HAP-1 (cell line): ENCODE results near the gene CDKN2D.

ENCODE experiments used
- DNase-seq, 2 experiments: peaks; one replicate each; pipeline ENCODE4 v3.0.0-alpha.2; 2016 to 2020; ENCODE audit warnings: low spot score in 2 of 2
- H3K27me3 ChIP-seq: fragments of 250-450 bp; sonication (Bioruptor Pico); 2 replicates; pipeline ENCODE4 v1.5.1; 2020; ENCODE audit warnings: low read depth, mild to moderate bottlenecking, moderate library complexity
- H3K36me3 ChIP-seq: fragments of 250-450 bp; sonication (Bioruptor Pico); replicated peaks from 2 replicates; pipeline ENCODE4 v1.5.1; 2020; ENCODE audit warnings: mild to moderate bottlenecking
- H3K4me1 ChIP-seq: fragments of 250-450 bp; sonication (Bioruptor Pico); 2 replicates; pipeline ENCODE4 v1.5.1; 2020; ENCODE audit warnings: mild to moderate bottlenecking
- H3K4me3 ChIP-seq: fragments of 250-450 bp; sonication (Bioruptor Pico); 2 replicates; pipeline ENCODE4 v1.5.1; 2020; ENCODE audit warnings: mild to moderate bottlenecking, moderate library complexity
- H3K9me3 ChIP-seq: fragments of 250-450 bp; sonication (Bioruptor Pico); 2 replicates; pipeline ENCODE4 v1.5.1; 2020; ENCODE audit warnings: mild to moderate bottlenecking, moderate library complexity
- in situ Hi-C: fragments of 300-500 bp; cut with MboI; formaldehyde crosslinking; loops from 3 replicates; pipeline ENCODE4 v1.14.3; 2020; ENCODE audit warnings: low sequenced_read_pairs, inconsistent platforms, mixed read lengths

Gene CDKN2D

DNA sequence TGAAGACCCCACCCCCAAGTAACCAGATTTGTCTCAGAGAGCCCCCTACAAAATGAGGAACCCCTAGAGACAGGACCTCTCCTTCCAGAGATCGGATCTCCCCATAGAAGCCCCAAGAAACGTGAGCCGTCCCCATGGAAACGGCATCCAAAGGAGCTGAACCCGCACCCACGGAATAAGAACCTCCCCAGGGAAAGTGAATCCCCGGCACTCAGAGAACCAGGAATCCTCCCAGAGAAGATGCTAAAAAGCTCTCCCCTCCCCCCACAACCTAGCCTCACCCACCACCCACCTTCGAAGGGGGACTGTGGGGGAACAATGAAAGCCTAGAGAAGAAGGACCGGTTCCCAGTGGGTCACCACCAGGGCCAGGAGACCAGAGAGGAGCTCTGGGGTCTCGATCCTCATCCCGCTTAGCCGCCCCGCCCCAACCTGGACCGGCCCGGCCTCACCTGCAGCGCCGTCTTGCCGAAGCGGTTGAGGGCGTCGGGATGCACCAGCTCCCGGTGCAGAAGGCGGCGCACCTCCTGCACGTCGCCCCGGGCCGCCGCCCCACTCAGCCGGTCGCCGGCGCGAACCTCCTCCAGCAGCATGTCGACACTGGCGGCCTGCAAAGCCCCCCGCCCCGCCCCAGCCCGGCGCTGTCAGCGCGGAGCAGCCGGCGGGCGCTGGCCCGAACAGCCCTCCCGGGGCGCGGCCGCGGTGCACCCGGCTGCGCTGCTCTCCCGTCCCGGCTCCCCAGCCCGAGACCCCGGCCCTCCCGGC, 535 bp downstream of the CDKN2D start:
- peak in 1 of 2 experiments; percentile 36 for DNase-seq
- peaks cover 24% of the 10 kb centered on the region for H3K4me1 ChIP-seq

DNA sequence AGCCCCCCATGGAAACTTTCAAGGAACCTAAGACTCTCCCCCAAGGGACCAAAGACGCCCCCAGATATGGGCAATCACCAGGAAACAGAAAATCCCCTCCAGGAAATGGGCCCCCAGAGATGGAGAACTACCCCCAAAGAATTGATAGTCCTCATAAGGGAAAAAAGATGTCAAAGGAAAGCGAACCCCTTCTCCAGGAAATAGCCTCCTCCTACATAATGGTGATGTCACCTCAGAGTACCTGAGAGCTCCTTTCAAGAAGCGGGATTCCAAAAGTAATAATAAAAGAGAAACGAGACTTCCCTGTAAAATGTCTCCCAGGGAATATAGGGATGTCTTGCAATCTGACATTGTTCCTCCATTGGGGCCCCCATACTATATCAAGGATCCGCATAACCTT, 1.1 kb downstream of the CDKN2D start:
- H3K36me3 ChIP-seq, result peaks cover 22% of the 10 kb centered on the region
- no peaks in the 10 kb centered on the region for H3K9me3 ChIP-seq
- H3K4me1 ChIP-seq, result peaks cover 24% of the 10 kb centered on the region
- H3K4me3 ChIP-seq, result peak overlapping the region; percentile 49
- no peaks in the 10 kb centered on the region for H3K27me3 ChIP-seq
- DNase-seq, result no peak
- in situ Hi-C loops, result no loop called here

More for the DNA sequence above, 535 bp downstream of the CDKN2D start:
- no peaks in the 10 kb centered on the region for H3K27me3 ChIP-seq
- in situ Hi-C loops, result no loop called here
- H3K9me3 ChIP-seq, result no peaks in the 10 kb centered on the region
- H3K36me3 ChIP-seq, result peaks cover 17% of the 10 kb centered on the region
- peak overlapping the region; percentile 49 for H3K4me3 ChIP-seq

GRCh38 chr19:10566658-10567410, 1.9 kb downstream of the CDKN2D start:
- H3K4me1 ChIP-seq, result peaks cover 18% of the 10 kb centered on the region
- no peaks in the 10 kb centered on the region for H3K27me3 ChIP-seq
- no peak overlapping the region for H3K4me3 ChIP-seq
- in situ Hi-C loops, result no loop called here
- no peak for DNase-seq
- peaks cover 26% of the 10 kb centered on the region for H3K36me3 ChIP-seq
- H3K9me3 ChIP-seq, result no peaks in the 10 kb centered on the region

- Histone ChIP-seq H3K4me1 (peaks cover 17% of the 10 kb centered on the region), H3K9me3 (no peaks in the 10 kb centered on the region), H3K36me3 (peaks cover 27% of the 10 kb centered on the region), H3K27me3 (no peaks in the 10 kb centered on the region), H3K4me3 (peak overlapping the region; percentile 94)
- in situ Hi-C loops, result no loop called here
- no peak for DNase-seq
These were observed 2.4 kb downstream of the CDKN2D start for GRCh38 chr19:10566408-10566657.

GRCh38 chr19:10565567-10566407, 3.0 kb downstream of the CDKN2D start, which contains the start of gene KRI1:
Gene KRI1, minus strand, starts transcription at chr19:10566010. Its CDS starts 11 bp downstream, at chr19:10565999.
- H3K4me1 ChIP-seq, result peaks cover 17% of the 10 kb centered on the region
- no peaks in the 10 kb centered on the region for H3K9me3 ChIP-seq
- H3K4me3 ChIP-seq, result peak within 1 kb of the TSS; percentile 94
- no peaks in the 10 kb centered on the region for H3K27me3 ChIP-seq
- peak; percentile 91 to 99 for DNase-seq
- peaks cover 33% of the 10 kb centered on the region for H3K36me3 ChIP-seq
- in situ Hi-C loops, result no loop called here

DNA sequence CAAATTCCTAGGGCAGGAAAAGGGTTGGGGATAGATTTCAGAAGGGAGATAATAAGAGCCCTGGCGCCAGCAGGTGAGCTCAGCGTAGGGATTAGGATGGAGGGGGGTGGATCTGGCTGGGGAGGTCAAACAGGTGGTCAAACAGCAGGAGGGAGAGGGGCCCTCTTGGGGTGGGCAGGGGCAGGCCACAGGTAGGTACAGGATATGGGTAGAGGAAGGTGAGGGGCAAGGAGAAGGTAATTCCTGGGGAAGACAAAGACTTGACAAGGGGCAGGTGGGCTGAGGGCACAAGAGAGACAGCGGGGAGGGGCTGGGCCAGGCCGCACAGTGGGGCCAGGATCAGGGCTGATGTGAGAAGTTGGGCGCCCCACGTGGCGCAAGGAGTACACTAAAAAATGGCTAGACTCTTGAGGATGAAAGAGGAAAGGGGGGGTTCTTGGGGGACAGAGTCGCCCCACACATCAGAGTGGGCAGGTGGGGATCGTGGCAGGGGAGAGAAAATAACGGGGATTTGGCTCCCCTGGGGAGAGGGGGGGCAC, 3.7 kb downstream of the CDKN2D start:
- Histone ChIP-seq H3K4me1 (peaks cover 17% of the 10 kb centered on the region), H3K36me3 (peaks cover 40% of the 10 kb centered on the region), H3K4me3 (peak overlapping the region; percentile 94), H3K27me3 (no peaks in the 10 kb centered on the region), H3K9me3 (no peaks in the 10 kb centered on the region)
- in situ Hi-C loops, result no loop called here
- peak; percentile 37 to 78 for DNase-seq

DNA sequence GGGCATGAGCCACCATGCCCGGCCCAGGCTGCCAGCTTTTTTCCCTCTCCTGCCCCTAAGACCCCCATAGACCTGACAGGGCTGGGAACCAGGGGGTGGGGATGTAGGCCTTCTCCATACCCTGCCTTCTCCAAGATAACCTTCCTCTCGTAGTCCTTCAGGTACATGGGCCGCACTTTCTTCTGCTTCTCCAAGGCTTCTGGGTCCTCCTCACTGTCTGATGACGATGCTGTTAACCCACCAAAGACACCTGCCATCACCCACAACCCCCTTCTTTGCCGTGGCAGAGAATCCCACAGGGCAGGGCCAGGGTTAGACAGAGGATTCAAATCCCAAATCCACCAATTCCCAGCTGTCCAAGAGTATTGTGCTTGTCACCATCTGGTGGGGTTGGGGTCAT, 6.2 kb downstream of the CDKN2D start:
- H3K36me3 ChIP-seq, result peaks cover 63% of the 10 kb centered on the region
- H3K4me1 ChIP-seq, result peaks cover 8% of the 10 kb centered on the region
- in situ Hi-C loops, result no loop called here
- no peaks in the 10 kb centered on the region for H3K27me3 ChIP-seq
- DNase-seq, result no peak
- H3K4me3 ChIP-seq, result no peak overlapping the region
- no peaks in the 10 kb centered on the region for H3K9me3 ChIP-seq

- no peak overlapping the region for H3K4me3 ChIP-seq
- no peaks in the 10 kb centered on the region for H3K9me3 ChIP-seq
- in situ Hi-C loops, result no loop called here
- peaks cover 84% of the 10 kb centered on the region for H3K36me3 ChIP-seq
- no peaks in the 10 kb centered on the region for H3K27me3 ChIP-seq
- no peak for DNase-seq
- H3K4me1 ChIP-seq, result peaks cover 8% of the 10 kb centered on the region
These were observed 8.6 kb downstream of the CDKN2D start for GRCh38 chr19:10560154-10560553.

- DNase-seq, result no peak
- Histone ChIP-seq H3K4me3 (no peak overlapping the region), H3K9me3 (no peaks in the 10 kb centered on the region), H3K27me3 (no peaks in the 10 kb centered on the region), H3K36me3 (peaks cover 91% of the 10 kb centered on the region), H3K4me1 (no peaks in the 10 kb centered on the region)
- in situ Hi-C loops, result no loop called here
These were observed 11.1 kb downstream of the CDKN2D start for GRCh38 chr19:10557603-10558197.

- Histone ChIP-seq H3K27me3 (no peaks in the 10 kb centered on the region), H3K4me3 (no peak overlapping the region), H3K9me3 (no peaks in the 10 kb centered on the region), H3K4me1 (no peaks in the 10 kb centered on the region), H3K36me3 (peaks cover 85% of the 10 kb centered on the region)
- in situ Hi-C loops, result no loop called here
- no peak for DNase-seq
These were observed 13.2 kb downstream of the CDKN2D start for GRCh38 chr19:10555610-10555973.

GRCh38 chr19:10554760-10555609, 13.8 kb downstream of the CDKN2D start:
- in situ Hi-C loops, result no loop called here
- no peak for DNase-seq

GRCh38 chr19:10553943-10554381, 14.8 kb downstream of the CDKN2D start:
- no peak for DNase-seq
- Histone ChIP-seq H3K27me3 (no peaks in the 10 kb centered on the region), H3K4me1 (no peaks in the 10 kb centered on the region), H3K4me3 (no peak overlapping the region), H3K36me3 (peaks cover 83% of the 10 kb centered on the region), H3K9me3 (no peaks in the 10 kb centered on the region)
- in situ Hi-C loops, result no loop called here

More at GRCh38 chr19:10554760-10555609, 13.8 kb downstream of the CDKN2D start:
- Histone ChIP-seq H3K9me3 (no peaks in the 10 kb centered on the region), H3K4me3 (no peak overlapping the region), H3K4me1 (no peaks in the 10 kb centered on the region), H3K36me3 (peaks cover 83% of the 10 kb centered on the region), H3K27me3 (no peaks in the 10 kb centered on the region)
